ENCODE results near the gene C16orf89.
"Not testable (repeated sequence)": the region's sequence is repeated elsewhere in the genome, so short reads cannot be mapped to it uniquely, and the experiment has no call there.

C16orf89 gene

GRCh38 chr16:5060073-5060641 is 5.6 kb downstream of the C16orf89 start:
- no peak for DNase-seq (ENCODE audit: low read depth in 2 of 2)

- no peak for DNase-seq (ENCODE audit: low read depth in 2 of 2)
Observed at GRCh38 chr16:5059386-5060072, 6.2 kb downstream of the C16orf89 start.

DNA sequence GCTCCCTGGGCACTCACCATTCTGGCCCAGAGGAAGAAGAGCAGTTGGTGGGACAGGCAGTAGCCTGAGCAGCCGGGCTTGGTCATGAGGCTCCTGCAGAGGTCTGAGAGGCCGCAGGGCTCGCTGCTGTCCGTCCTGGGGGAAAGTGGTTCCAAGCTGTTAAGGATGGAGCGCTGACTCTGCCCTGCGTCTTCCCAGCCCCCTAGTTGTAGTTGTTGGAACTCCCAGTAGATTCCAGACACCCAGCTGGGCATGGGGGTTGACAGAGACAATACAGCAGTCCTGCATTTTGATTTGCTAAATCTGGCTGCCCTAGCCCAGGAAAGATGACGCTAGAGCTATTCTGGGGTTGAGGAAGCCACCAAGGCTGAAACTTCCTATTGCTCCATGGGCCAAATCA is 7.3 kb downstream of the C16orf89 start:
- DNase-seq (ENCODE audit: low read depth in 2 of 2) = no peak

- no peak for DNase-seq (ENCODE audit: low read depth in 2 of 2)
Observed at GRCh38 chr16:5056352-5056751, 9.4 kb downstream of the C16orf89 start.

DNA sequence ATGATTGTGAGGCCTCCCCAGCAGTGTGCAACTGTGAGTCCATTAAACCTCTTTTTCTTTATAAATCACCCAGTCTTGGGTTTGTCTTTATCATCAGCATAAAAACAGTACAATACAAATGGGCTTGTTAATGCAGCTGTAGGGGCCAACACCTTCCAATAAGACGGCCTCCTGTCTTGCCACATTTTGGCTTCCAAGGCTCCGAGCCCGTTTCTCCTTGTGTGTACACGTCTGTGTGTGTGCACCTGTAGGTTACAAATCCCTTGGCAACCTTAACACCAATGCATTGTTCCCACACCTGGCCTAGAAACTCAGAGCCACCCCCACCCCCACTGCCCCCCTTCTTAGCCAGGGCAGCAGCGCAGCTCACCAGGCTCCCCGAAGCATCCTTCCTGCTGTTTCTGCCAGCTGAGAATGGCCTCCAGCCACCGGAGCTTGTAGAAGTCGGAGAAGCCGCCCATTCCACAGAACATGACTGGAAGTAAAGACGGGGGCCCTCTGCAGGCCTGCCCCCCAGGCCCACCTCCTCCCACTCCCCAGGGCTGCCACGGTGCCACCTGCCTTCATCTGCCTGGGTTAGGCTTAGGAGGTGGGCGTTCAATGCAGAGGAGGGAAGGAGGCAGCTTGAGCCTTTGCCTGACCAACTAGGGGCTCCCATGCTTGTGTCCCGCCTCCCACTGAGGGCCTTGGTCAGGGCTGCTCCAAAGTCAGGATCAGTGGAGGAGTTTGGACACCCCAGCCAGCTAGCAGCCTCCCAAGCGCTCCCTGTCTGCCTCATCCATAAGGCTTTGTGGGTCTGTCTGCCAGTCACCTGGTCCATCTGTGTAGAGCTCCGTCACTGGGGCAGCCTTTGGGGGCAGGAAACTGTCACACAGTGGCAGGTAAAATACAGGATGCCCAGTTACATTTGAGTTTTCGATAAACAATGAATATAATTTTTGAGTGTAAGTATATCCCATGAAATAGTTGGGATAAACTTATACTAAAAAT is 10.6 kb downstream of the C16orf89 start:
- DNase-seq (ENCODE audit: low read depth in 2 of 2) = no peak

DNA sequence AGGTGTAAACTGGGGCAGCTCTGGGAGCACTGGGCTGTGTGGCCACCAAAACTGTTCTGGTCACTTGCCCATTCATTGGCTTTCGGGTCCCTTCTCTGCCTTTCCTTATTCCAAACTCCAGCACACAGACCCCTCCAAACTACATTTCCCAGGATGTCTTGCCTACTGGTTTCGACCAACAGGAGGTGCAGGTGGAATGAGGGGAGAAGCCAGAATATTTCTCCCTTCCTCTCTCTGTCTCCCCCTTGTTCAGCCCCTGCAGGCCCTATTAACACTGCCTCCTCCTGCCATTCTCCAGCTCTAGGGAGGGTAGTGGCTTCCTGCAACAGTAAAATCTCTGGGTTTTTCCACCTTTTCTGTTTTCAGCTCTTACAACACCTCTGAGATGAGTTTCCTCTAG is 18.8 kb downstream of the C16orf89 start:
- DNase-seq (ENCODE audit: low read depth in 2 of 2) = no peak

- no peak for DNase-seq (ENCODE audit: low read depth in 2 of 2)
Observed at GRCh38 chr16:5045499-5046115, 20.1 kb downstream of the C16orf89 start.

GRCh38 chr16:5044581-5044980 is 21.2 kb downstream of the C16orf89 start:
- DNase-seq (ENCODE audit: low read depth in 2 of 2) = not testable (repeated sequence)

GRCh38 chr16:5044011-5044540 is 21.7 kb downstream of the C16orf89 start:
- no peak for DNase-seq (ENCODE audit: low read depth in 2 of 2)

GRCh38 chr16:5042574-5043171 is 23.1 kb downstream of the C16orf89 start:
- no peak for DNase-seq (ENCODE audit: low read depth in 2 of 2)

GRCh38 chr16:5041600-5042133 is 24.1 kb downstream of the C16orf89 start:
- DNase-seq (ENCODE audit: low read depth in 2 of 2) = no peak

- no peak for DNase-seq (ENCODE audit: low read depth in 2 of 2)
Observed at GRCh38 chr16:5040451-5040850, 25.3 kb downstream of the C16orf89 start.

DNA sequence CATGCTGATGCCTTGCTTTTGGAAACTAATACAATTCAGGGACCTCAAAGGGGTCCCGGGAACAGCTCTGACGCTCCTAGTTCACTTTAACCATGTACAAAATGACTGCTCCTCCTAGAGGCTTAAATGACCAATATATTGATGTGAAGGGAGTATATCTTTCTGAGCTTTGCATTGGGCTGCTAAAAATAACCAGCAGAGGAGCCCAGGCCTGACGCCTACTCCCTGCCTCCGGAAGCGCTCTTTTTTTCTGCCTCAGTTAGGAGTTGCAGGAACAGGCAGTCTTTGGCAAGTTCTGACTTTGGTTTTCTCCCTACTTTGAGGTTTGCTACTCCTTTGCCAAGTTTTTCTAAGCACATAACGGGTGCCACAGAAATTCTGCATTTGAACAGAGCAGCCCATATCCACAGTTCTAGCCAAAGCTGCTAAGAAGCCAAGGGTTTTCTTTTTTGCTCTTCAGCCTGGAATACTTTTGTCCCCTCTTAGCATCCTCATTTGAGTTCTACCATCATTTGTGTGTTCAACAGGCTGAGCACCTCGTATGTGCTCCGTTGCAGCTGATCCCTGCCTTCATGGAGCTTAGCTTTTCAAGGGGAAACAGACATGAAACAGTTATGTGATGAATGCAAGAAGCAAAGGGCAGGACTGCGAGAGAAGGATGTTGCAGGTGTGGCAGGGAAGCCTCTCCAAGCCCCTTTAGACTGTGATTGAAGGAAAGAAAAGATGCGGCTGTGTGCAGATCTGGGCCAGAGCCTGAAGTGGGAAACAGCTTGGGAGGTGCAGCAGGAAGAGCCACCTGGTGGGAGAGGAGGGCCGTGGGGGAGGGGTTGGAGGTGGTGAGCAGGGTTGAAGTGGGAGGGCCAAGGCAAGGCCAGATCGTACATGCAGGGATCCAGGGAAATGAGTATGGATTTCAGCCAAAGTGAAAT is 29.3 kb downstream of the C16orf89 start:
- DNase-seq (ENCODE audit: low read depth in 2 of 2) = no peak

GRCh38 chr16:5035909-5036227 is 29.9 kb downstream of the C16orf89 start:
- no peak for DNase-seq (ENCODE audit: low read depth in 2 of 2)

DNA sequence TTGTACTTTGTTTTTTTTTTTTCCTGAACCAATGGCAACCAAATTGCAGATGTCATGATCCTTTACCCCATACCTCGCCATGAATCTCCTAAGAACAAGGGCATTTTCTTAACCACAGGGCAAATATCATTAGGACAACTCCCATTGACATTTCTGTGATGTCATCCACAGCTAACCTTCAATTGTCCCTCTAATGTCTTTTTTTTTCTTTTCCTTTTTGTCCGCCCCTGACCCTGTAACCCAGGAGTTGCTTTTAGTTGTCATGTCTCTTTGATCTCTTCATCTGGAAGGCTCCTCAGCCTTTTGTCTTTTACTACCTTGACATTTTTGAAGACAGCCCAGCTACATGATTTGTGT is 31.6 kb downstream of the C16orf89 start:
- DNase-seq (ENCODE audit: low read depth in 2 of 2) = no peak

GRCh38 chr16:5033256-5034166 is 32.2 kb downstream of the C16orf89 start, which contains the start of gene NAGPA:
Gene NAGPA, minus strand, starts transcription at chr16:5033935. Its CDS starts 21 bp downstream, at chr16:5033914.
- peak; percentile 67 to 72 for DNase-seq (ENCODE audit: low read depth in 2 of 2)

GRCh38 chr16:5032748-5033167 is 33.0 kb downstream of the C16orf89 start:
- no peak for DNase-seq (ENCODE audit: low read depth in 2 of 2)

GRCh38 chr16:5031601-5032000 is 34.2 kb downstream of the C16orf89 start:
- no peak for DNase-seq (ENCODE audit: low read depth in 2 of 2)

DNA sequence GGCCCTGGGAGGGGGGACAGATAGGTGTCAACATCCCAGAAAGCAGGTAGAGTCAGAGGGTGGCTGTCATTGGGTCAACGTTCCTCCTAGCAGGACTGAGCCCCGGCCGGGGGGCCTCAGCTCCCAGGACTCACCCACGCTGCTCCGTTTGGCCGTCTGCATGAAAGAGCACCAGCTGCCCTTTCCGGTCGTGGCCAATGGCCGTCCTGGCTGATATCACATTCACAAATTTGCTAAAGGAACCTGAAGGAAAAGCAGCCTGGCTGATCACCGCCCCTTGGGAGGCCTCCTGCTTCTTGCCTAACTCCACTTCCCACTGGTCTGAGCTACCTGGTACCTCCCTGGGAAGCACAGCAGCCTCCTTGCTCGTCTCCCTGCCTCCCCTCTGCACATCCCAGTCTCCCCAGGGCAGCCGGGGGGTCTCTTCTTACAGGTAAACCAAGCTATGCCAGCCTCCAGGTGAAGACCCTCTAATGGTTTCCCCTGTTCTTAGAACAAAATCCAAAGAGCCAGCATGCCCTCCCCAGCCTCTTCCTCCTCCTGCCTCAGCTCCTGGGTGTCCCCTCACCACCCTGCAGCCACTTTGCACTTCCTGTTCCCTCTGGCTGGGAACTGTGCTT is 35.4 kb downstream of the C16orf89 start:
- DNase-seq (ENCODE audit: low read depth in 2 of 2) = no peak

All from stimulated activated CD8-positive, alpha-beta memory T cell treated with anti-CD3 and anti-CD28 coated beads, Interleukin-2, amount 100 ng/mL, for 1 hour (primary cell).